Measurements from ENCODE around the gene ZNF526. TPM values are rescaled to one million over a fixed set of nuclear protein-coding genes. Genes with fewer than 3 reads are reported as not detected.

The ZNF526 gene
- total and polyA plus RNA-seq, 4 donors = 1.7 to 8.8 (median 3.8) TPM

DNA sequence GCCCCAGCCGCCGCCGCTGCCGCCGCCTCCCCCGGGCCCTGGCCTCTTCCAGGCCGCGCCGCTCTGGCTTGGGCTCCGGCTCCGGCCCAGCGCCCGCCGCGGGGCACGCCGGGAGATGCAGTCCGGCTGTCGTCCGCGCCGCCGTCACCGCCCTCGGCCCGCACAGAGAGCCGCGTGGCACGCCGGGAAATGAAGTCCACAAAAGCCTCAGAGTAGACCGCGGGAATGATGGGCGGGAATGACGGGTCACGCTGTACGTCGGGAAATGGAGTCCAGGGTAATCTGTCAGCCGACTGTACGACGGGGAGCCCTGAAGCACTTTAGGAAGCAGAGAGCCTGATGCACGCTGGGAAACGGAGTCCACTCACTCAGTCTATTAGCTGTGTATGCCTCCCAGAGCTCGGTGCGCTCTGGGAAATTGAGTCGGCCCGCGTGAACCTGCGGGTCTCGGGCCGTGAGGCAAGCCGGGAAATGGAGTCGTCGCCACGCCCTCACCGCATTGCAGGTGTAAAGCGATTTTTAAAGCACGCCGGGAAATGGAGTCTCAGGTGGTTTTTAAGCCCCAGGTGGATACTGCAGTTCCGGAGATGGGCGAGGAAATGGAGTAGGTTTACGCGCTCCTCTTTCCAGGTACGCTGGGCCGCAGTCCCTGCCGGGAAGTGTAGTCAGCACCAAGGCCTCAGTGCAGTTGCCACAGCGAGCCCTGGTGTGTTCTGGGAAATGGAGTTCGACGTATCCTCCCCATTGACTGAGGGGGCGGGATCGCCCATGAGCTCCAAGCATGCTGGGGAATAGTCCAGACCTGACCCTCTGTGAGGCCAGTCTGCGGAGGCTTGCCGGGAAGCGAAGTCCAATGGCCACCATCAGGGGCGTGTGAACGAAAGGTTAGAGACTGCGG is 22.6 kb downstream of the ZNF526 start, which contains the start of gene GSK3A:
Gene GSK3A (minus strand): TSS at position 91 of the 898 bp plus-strand sequence. CDS start 137 bp downstream, outside the sequence.
- H3K9ac ChIP-seq (ENCODE audit: low read depth in 1 of 2, low read length in 2 of 2) = peak within 1 kb of the TSS; percentile 92 to 97
- DNase-seq (ENCODE audit: low spot score) = peak; percentile 96
- WGBS = under 1% methylated on average over 76 of the region's 76 CpGs
- H3K4me3 ChIP-seq (ENCODE audit: low read depth in 1 of 3, low read length in 3 of 3) = peak within 1 kb of the TSS; percentile 88 to 93 (median 92)
- no peaks in the 10 kb centered on the region for H3K9me3 ChIP-seq (ENCODE audit: control insufficient read depth in 4 of 4, low read length in 3 of 4)
- peaks cover 0 to 3% (median 0%) of the 10 kb centered on the region in 4 donors for H3K36me3 ChIP-seq (ENCODE audit: control insufficient read depth in 4 of 4, insufficient read depth in 3 of 4, low read depth in 1 of 4, low read length in 3 of 4)
- TF ChIP-seq YY1 (IDR thresholded peaks at IDR 0.05) (peak; percentile 98), SP1 (IDR thresholded peaks at IDR 0.05) (peak; percentile 94), MAX (IDR thresholded peaks at IDR 0.05) (peak; percentile 93), EGR1 (IDR thresholded peaks at IDR 0.05; ENCODE audit: low read depth in 2 of 2) (peak; percentile 99), TAF1 (conservative IDR thresholded peaks at IDR 0.05) (peak; percentile 95), NR2F2 (IDR thresholded peaks at IDR 0.05) (peak; percentile 67), FOXA1 (IDR thresholded peaks at IDR 0.05) (no peak), RXRA (IDR thresholded peaks at IDR 0.05) (peak; percentile 83 to 91), ZBTB33 (IDR thresholded peaks at IDR 0.05) (peak; percentile 97), RAD21 (IDR thresholded peaks at IDR 0.05) (peak in 1 of 2 donors; percentile 24), GABPA (IDR thresholded peaks at IDR 0.05 in 1 of 2, conservative IDR thresholded peaks at IDR 0.05 in 1 of 2) (peak; percentile 36 to 90), HNF4A (conservative IDR thresholded peaks at IDR 0.05) (peak; percentile 84 to 92), HNF4G (IDR thresholded peaks at IDR 0.05) (peak; percentile 78), JUND (IDR thresholded peaks at IDR 0.05) (peak; percentile 33 to 77), FOXA2 (IDR thresholded peaks at IDR 0.05) (peak; percentile 4)
- TF ChIP-seq, protein P1, sequence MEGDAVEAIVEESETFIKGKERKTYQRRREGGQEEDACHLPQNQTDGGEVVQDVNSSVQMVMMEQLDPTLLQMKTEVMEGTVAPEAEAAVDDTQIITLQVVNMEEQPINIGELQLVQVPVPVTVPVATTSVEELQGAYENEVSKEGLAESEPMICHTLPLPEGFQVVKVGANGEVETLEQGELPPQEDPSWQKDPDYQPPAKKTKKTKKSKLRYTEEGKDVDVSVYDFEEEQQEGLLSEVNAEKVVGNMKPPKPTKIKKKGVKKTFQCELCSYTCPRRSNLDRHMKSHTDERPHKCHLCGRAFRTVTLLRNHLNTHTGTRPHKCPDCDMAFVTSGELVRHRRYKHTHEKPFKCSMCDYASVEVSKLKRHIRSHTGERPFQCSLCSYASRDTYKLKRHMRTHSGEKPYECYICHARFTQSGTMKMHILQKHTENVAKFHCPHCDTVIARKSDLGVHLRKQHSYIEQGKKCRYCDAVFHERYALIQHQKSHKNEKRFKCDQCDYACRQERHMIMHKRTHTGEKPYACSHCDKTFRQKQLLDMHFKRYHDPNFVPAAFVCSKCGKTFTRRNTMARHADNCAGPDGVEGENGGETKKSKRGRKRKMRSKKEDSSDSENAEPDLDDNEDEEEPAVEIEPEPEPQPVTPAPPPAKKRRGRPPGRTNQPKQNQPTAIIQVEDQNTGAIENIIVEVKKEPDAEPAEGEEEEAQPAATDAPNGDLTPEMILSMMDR (IDR thresholded peaks at IDR 0.05; ENCODE audit: low read depth, low read length, missing input control) = no peak
- TF ChIP-seq, protein P2, sequence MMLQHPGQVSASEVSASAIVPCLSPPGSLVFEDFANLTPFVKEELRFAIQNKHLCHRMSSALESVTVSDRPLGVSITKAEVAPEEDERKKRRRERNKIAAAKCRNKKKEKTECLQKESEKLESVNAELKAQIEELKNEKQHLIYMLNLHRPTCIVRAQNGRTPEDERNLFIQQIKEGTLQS (IDR thresholded peaks at IDR 0.05) = peak; percentile 79
- TF ChIP-seq, protein P3, sequence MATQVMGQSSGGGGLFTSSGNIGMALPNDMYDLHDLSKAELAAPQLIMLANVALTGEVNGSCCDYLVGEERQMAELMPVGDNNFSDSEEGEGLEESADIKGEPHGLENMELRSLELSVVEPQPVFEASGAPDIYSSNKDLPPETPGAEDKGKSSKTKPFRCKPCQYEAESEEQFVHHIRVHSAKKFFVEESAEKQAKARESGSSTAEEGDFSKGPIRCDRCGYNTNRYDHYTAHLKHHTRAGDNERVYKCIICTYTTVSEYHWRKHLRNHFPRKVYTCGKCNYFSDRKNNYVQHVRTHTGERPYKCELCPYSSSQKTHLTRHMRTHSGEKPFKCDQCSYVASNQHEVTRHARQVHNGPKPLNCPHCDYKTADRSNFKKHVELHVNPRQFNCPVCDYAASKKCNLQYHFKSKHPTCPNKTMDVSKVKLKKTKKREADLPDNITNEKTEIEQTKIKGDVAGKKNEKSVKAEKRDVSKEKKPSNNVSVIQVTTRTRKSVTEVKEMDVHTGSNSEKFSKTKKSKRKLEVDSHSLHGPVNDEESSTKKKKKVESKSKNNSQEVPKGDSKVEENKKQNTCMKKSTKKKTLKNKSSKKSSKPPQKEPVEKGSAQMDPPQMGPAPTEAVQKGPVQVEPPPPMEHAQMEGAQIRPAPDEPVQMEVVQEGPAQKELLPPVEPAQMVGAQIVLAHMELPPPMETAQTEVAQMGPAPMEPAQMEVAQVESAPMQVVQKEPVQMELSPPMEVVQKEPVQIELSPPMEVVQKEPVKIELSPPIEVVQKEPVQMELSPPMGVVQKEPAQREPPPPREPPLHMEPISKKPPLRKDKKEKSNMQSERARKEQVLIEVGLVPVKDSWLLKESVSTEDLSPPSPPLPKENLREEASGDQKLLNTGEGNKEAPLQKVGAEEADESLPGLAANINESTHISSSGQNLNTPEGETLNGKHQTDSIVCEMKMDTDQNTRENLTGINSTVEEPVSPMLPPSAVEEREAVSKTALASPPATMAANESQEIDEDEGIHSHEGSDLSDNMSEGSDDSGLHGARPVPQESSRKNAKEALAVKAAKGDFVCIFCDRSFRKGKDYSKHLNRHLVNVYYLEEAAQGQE (IDR thresholded peaks at IDR 0.05) = peak; percentile 66
- no peaks in the 10 kb centered on the region for H3K27me3 ChIP-seq (ENCODE audit: control insufficient read depth in 4 of 4, insufficient read depth in 4 of 4, low read length in 3 of 4)
- H3K4me1 ChIP-seq (ENCODE audit: control insufficient read depth in 4 of 4, insufficient read depth in 4 of 4, low read length in 3 of 4) = peaks cover 1 to 31% (median 16%) of the 10 kb centered on the region in 4 donors
- peak within 1 kb of the TSS; percentile 95 for H3K27ac ChIP-seq (ENCODE audit: low read depth in 1 of 2, low read length in 2 of 2)
